ENCODE data around the gene MTARC2. TPM values are rescaled to one million over a fixed set of nuclear protein-coding genes. Genes with fewer than 3 reads are reported as not detected.
A peak's percentile ranks its signal among the peaks of the same experiment; 100 is the strongest.

Gene MTARC2
- polyA plus RNA-seq, 2 of the 4 experiments (the other 2 are of a cell fraction): 13.5 to 18.4 TPM

GRCh38 chr1:220776254-220776653 lies 28.1 kb downstream of the MTARC2 start:
- CTCF ChIA-PET: interaction anchor here (0.6 to 5.2 kb wide), 48 partner anchors 8 to 589 kb away, joined by 3 to 78 read pairs (median 6); partner anchors contain the start of genes C1orf115, MTARC1 and MTARC2
- no peak overlapping the region for H3K27ac ChIP-seq
- POLR2A ChIA-PET: no interaction called here
- no peak overlapping the region for H3K4me2 ChIP-seq
- no peak for DNase-seq (ENCODE audit: low read depth in 1 of 2, low spot score in 1 of 2)
- H3K9me3 ChIP-seq: no peaks in the 10 kb centered on the region
- no peak for ATAC-seq
- H3K4me3 ChIP-seq: no peak overlapping the region
- no peak for FAIRE-seq
- WGBS (ENCODE audit: missing lambda C conversion rate): 87% methylated on average over 7 of the region's 7 CpGs
- no peak for TF ChIP-seq RNF2 (IDR thresholded peaks at IDR 0.05; ENCODE audit: borderline replicate concordance, low read depth)
- no peak for TF ChIP-seq PHF8 (IDR thresholded peaks at IDR 0.05; ENCODE audit: borderline replicate concordance, low read depth)
- TF ChIP-seq POLR2AphosphoS2 (conservative IDR thresholded peaks at IDR 0.05; ENCODE audit: low read length): no peak
- no peaks in the 10 kb centered on the region for H3K4me1 ChIP-seq

DNA sequence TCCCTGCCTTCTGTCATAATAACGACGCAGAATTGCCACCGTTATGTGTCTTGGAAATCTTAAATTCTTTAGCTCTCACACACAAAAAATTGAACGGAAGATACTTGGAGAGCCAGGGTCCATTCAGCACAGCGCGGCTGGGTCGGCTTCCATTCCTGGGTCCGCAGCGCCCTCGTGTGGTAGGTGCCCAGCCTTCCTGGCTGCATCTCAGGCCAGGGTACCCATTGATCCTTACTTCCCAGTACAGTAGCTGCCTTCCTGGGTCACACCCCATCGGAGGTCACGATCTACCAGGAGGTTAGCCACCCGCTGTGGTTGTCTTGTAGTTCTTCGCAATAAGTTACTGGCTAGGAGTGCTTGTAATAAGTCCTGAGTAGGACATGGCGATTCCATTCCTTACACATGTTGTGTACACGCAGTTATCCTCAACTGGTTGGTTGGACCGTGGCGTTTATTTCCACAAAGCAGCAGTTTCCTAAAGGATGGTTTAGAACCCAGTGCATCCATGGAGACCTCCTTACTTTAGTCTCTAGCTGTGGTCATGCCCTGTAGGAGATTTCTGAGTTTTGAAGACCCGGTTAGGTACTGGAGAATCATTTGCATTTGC lies 28.7 kb downstream of the MTARC2 start:
- POLR2A ChIA-PET: no interaction called here
- Histone ChIP-seq H3K4me1 (no peaks in the 10 kb centered on the region), H3K27ac (no peak overlapping the region), H3K4me3 (no peak overlapping the region), H3K9me3 (no peaks in the 10 kb centered on the region), H3K4me2 (no peak overlapping the region)
- WGBS (ENCODE audit: missing lambda C conversion rate): 32% methylated on average over 17 of the region's 19 CpGs
- CTCF ChIA-PET: interaction anchor here (0.6 to 5.2 kb wide), 50 partner anchors 9 to 1678 kb away, joined by 3 to 78 read pairs (median 5); partner anchors contain the start of genes C1orf115, MTARC1 and MTARC2
- TF ChIP-seq NFE2L2 (conservative IDR thresholded peaks at IDR 0.05; ENCODE audit: low read length): no peak
- peak; percentile 94 to 96 for TF ChIP-seq RAD21 (conservative IDR thresholded peaks at IDR 0.05 in 1 of 2, IDR thresholded peaks at IDR 0.05 in 1 of 2)
- TF ChIP-seq, protein P1, sequence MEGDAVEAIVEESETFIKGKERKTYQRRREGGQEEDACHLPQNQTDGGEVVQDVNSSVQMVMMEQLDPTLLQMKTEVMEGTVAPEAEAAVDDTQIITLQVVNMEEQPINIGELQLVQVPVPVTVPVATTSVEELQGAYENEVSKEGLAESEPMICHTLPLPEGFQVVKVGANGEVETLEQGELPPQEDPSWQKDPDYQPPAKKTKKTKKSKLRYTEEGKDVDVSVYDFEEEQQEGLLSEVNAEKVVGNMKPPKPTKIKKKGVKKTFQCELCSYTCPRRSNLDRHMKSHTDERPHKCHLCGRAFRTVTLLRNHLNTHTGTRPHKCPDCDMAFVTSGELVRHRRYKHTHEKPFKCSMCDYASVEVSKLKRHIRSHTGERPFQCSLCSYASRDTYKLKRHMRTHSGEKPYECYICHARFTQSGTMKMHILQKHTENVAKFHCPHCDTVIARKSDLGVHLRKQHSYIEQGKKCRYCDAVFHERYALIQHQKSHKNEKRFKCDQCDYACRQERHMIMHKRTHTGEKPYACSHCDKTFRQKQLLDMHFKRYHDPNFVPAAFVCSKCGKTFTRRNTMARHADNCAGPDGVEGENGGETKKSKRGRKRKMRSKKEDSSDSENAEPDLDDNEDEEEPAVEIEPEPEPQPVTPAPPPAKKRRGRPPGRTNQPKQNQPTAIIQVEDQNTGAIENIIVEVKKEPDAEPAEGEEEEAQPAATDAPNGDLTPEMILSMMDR (IDR thresholded peaks at IDR 0.05): peak; percentile 93
- peak; percentile 85 for TF ChIP-seq SMC3 (IDR thresholded peaks at IDR 0.05)
- TF ChIP-seq SREBF2 (IDR thresholded peaks at IDR 0.05): no peak
- ATAC-seq (peak; percentile 99 to 100), FAIRE-seq (no peak), DNase-seq (ENCODE audit: low read depth in 1 of 2, low spot score in 1 of 2) (peak; percentile 72 to 91)

GRCh38 chr1:220783453-220783852 lies 35.3 kb downstream of the MTARC2 start:
- Histone ChIP-seq H3K4me2 (no peak overlapping the region), H3K4me1 (peaks cover 12% of the 10 kb centered on the region; the same call in 2 of the 3 replicates), H3K4me3 (no peak overlapping the region), H3K9me3 (no peaks in the 10 kb centered on the region), H3K27ac (no peak overlapping the region)
- ATAC-seq (no peak), DNase-seq (ENCODE audit: low read depth in 1 of 2, low spot score in 1 of 2) (no peak), FAIRE-seq (no peak)
- 83% methylated on average over 3 of the region's 3 CpGs for WGBS (ENCODE audit: missing lambda C conversion rate)
- no peak for TF ChIP-seq ZFP36 (IDR thresholded peaks at IDR 0.05; ENCODE audit: borderline replicate concordance, partially characterized antibody)
- no peak for TF ChIP-seq NPAS2 (CRISPR knock-in tag; IDR thresholded peaks at IDR 0.05; ENCODE audit: borderline replicate concordance)
- TF ChIP-seq FOSL2 (IDR thresholded peaks at IDR 0.05): no peak
- TF ChIP-seq FOSL2 (CRISPR knock-in tag; IDR thresholded peaks at IDR 0.05): no peak
- TF ChIP-seq, protein P1 (IDR thresholded peaks at IDR 0.05): no peak
- no peak for TF ChIP-seq RAD21 (conservative IDR thresholded peaks at IDR 0.05 in 1 of 2, IDR thresholded peaks at IDR 0.05 in 1 of 2)
- TF ChIP-seq CHD4 (IDR thresholded peaks at IDR 0.05; ENCODE audit: borderline replicate concordance): no peak
- no peak for TF ChIP-seq MAX (IDR thresholded peaks at IDR 0.05)
- TF ChIP-seq HOXA7 (CRISPR knock-in tag; IDR thresholded peaks at IDR 0.05): no peak
- no peak for TF ChIP-seq MAFK (IDR thresholded peaks at IDR 0.05; ENCODE audit: partially characterized antibody)
- TF ChIP-seq RARB (CRISPR knock-in tag; IDR thresholded peaks at IDR 0.05): no peak
- TF ChIP-seq TP53 (CRISPR knock-in tag; IDR thresholded peaks at IDR 0.05): no peak
- TF ChIP-seq MAZ (IDR thresholded peaks at IDR 0.05; ENCODE audit: borderline replicate concordance, low read depth, low read length): no peak
- no peak for TF ChIP-seq ELK1 (IDR thresholded peaks at IDR 0.05; ENCODE audit: low read depth, low read length)
- ChIA-PET CTCF (interaction anchor here (1.4 to 2.0 kb wide), 3 partner anchors 12 to 502 kb away, joined by 3 to 4 read pairs (median 4); no protein-coding TSS in a partner anchor), POLR2A (no interaction called here)
